GM19238 (cell line): ENCODE data around the gene MEGF11.

Source experiments
- DNase-seq: peaks from one replicate; pipeline ENCODE4 v3.0.0; 2011; ENCODE audit warnings: low spot score; ENCODE audit not compliant: insufficient read length

MEGF11 gene

GRCh38 chr15:66171841-66172240 is 81.7 kb downstream of the MEGF11 start:
- no peak for DNase-seq

GRCh38 chr15:66170716-66171115 is 82.8 kb downstream of the MEGF11 start:
- no peak for DNase-seq

- no peak for DNase-seq
Measured at GRCh38 chr15:66170042-66170441, 83.5 kb downstream of the MEGF11 start.

- no peak for DNase-seq
Measured at GRCh38 chr15:66169625-66170024, 83.9 kb downstream of the MEGF11 start.

- no peak for DNase-seq
Measured at GRCh38 chr15:66169023-66169422, 84.5 kb downstream of the MEGF11 start.

- no peak for DNase-seq
Measured at GRCh38 chr15:66167854-66168253, 85.7 kb downstream of the MEGF11 start.

GRCh38 chr15:66165856-66166255 is 87.7 kb downstream of the MEGF11 start:
- no peak for DNase-seq

- DNase-seq, result no peak
Measured at GRCh38 chr15:66164788-66165187, 88.8 kb downstream of the MEGF11 start.

GRCh38 chr15:66163553-66163952 is 90.0 kb downstream of the MEGF11 start:
- no peak for DNase-seq

GRCh38 chr15:66162286-66162685 is 91.3 kb downstream of the MEGF11 start:
- no peak for DNase-seq

- no peak for DNase-seq
Measured at GRCh38 chr15:66161575-66162118, 91.9 kb downstream of the MEGF11 start.

- no peak for DNase-seq
Measured at GRCh38 chr15:66161108-66161507, 92.4 kb downstream of the MEGF11 start.

- no peak for DNase-seq
Measured at GRCh38 chr15:66157507-66157906, 96.0 kb downstream of the MEGF11 start.

- no peak for DNase-seq
Measured at GRCh38 chr15:66156310-66156975, 97.1 kb downstream of the MEGF11 start.

GRCh38 chr15:66155065-66155464 is 98.5 kb downstream of the MEGF11 start:
- DNase-seq, result no peak

- no peak for DNase-seq
Measured at GRCh38 chr15:66154581-66154980, 99.0 kb downstream of the MEGF11 start.

GRCh38 chr15:66153549-66154415 is 99.8 kb downstream of the MEGF11 start:
- peak; percentile 70 for DNase-seq

GRCh38 chr15:66152650-66153049 is 100.9 kb downstream of the MEGF11 start:
- DNase-seq, result no peak

- no peak for DNase-seq
Measured at GRCh38 chr15:66151809-66152208, 101.7 kb downstream of the MEGF11 start.

- DNase-seq, result no peak
Measured at GRCh38 chr15:66149871-66150270, 103.7 kb downstream of the MEGF11 start.

- DNase-seq, result no peak
Measured at GRCh38 chr15:66148187-66148586, 105.4 kb downstream of the MEGF11 start.

GRCh38 chr15:66147440-66147839 is 106.1 kb downstream of the MEGF11 start:
- no peak for DNase-seq
